HepG2 (cell line): Measurements from ENCODE around the gene BCL2.

Experiments used
- BCL3 ChIP-seq: sonication (generic); formaldehyde crosslinking; IDR thresholded peaks from 2 replicates; pipeline ENCODE4 v1.5.1; 2020; ENCODE audit warnings: mild to moderate bottlenecking, missing genetic modification reagents, moderate library complexity
- CEBPZ ChIP-seq: IDR thresholded peaks from 2 replicates; pipeline ENCODE4 v1.6.1; 2012; ENCODE audit warnings: low read length, improper control_type of control experiment
- ETV6 ChIP-seq: sonication (generic); formaldehyde crosslinking; conservative IDR thresholded peaks from 2 replicates; pipeline ENCODE4 v1.4.0; 2020; ENCODE audit warnings: missing genetic modification reagents
- GTF2F1 ChIP-seq: fragments of 150-350 bp; IDR thresholded peaks from 2 replicates; pipeline ENCODE4 v1.6.1; 2014; ENCODE audit warnings: low read length
- MAFF ChIP-seq: IDR thresholded peaks from 2 replicates; pipeline ENCODE4 v1.6.1; 2011; ENCODE audit warnings: low read depth, low read length, improper control_type of control experiment
- NR3C1 ChIP-seq: sonication (generic); formaldehyde crosslinking; IDR thresholded peaks from 2 replicates; pipeline ENCODE4 v1.4.0; 2020; ENCODE audit warnings: missing genetic modification reagents
- TBP ChIP-seq: sonication (generic); formaldehyde crosslinking; IDR thresholded peaks from 2 replicates; pipeline ENCODE4 v1.5.0; 2020; ENCODE audit warnings: missing genetic modification reagents
- ZFP41 ChIP-seq: sonication (generic); formaldehyde crosslinking; IDR thresholded peaks from 2 replicates; pipeline ENCODE4 v1.4.0; 2020; ENCODE audit warnings: mild to moderate bottlenecking, missing genetic modification reagents, borderline replicate concordance
- ZNF121 ChIP-seq: sonication (generic); formaldehyde crosslinking; IDR thresholded peaks from 2 replicates; pipeline ENCODE4 v1.5.0; 2020; ENCODE audit warnings: mild to moderate bottlenecking, missing genetic modification reagents
- ZNF263 ChIP-seq: sonication (generic); formaldehyde crosslinking; IDR thresholded peaks from 2 replicates; pipeline ENCODE4 v1.4.0; 2020; ENCODE audit warnings: missing genetic modification reagents

- TF ChIP-seq MAFF (no peak), CEBPZ (no peak), BCL3 (CRISPR knock-in tag) (no peak), ZFP41 (CRISPR knock-in tag) (no peak), NR3C1 (CRISPR knock-in tag) (no peak), GTF2F1 (no peak), ETV6 (CRISPR knock-in tag) (no peak), ZNF121 (CRISPR knock-in tag) (no peak), ZNF263 (no peak), TBP (no peak)
Observed at GRCh38 chr18:63284173-63284799, 35.3 kb downstream of the BCL2 start.
